Astrocyte of the cerebellum (primary cell): Measurements from ENCODE around the gene CDKAL1.

Experiments
- DNase-seq: peaks from one replicate; pipeline ENCODE4 v3.0.0-alpha.2; 2011; ENCODE audit warnings: low read depth
- H3K4me3 ChIP-seq: 2 replicates; pipeline ENCODE4 v1.5.1; 2011; ENCODE audit warnings: mild to moderate bottlenecking, low read depth, low read length, moderate library complexity
- in situ Hi-C: cut with HindIII; loops from 2 replicates; pipeline ENCODE4 v1.10.0; 2017; ENCODE audit warnings: low sequenced_read_pairs
- TF ChIP-seq, protein P1 (sequence below): IDR thresholded peaks from 2 replicates; pipeline ENCODE4 v1.5.1; 2012; ENCODE audit warnings: low read length, low read depth, moderate library complexity, mild to moderate bottlenecking; ENCODE audit errors: missing control alignments

Gene CDKAL1

DNA sequence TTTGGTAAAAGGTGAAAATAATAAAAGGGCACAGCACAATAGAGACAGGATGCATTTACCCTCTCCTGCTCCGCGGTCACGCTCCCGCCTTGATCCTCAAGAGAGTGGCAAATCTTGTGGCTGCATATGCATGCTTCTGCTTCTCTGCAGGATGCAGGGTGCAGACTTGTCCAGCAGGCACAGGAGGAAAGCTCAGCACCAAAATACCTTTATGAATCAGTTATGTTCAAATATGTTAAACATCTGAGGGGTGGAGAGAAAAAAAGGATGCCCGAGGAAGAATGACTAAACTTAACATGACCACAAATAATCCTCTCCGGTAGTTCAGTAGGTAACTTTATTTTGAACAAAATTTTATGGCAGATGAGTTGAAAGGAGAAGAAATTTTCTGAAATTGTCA is 693.2 kb downstream of the CDKAL1 start:
- no peak overlapping the region for H3K4me3 ChIP-seq
- TF ChIP-seq, protein P1, sequence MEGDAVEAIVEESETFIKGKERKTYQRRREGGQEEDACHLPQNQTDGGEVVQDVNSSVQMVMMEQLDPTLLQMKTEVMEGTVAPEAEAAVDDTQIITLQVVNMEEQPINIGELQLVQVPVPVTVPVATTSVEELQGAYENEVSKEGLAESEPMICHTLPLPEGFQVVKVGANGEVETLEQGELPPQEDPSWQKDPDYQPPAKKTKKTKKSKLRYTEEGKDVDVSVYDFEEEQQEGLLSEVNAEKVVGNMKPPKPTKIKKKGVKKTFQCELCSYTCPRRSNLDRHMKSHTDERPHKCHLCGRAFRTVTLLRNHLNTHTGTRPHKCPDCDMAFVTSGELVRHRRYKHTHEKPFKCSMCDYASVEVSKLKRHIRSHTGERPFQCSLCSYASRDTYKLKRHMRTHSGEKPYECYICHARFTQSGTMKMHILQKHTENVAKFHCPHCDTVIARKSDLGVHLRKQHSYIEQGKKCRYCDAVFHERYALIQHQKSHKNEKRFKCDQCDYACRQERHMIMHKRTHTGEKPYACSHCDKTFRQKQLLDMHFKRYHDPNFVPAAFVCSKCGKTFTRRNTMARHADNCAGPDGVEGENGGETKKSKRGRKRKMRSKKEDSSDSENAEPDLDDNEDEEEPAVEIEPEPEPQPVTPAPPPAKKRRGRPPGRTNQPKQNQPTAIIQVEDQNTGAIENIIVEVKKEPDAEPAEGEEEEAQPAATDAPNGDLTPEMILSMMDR = peak; percentile 15
- DNase-seq = peak; percentile 12
- in situ Hi-C loops = no loop called here

DNA sequence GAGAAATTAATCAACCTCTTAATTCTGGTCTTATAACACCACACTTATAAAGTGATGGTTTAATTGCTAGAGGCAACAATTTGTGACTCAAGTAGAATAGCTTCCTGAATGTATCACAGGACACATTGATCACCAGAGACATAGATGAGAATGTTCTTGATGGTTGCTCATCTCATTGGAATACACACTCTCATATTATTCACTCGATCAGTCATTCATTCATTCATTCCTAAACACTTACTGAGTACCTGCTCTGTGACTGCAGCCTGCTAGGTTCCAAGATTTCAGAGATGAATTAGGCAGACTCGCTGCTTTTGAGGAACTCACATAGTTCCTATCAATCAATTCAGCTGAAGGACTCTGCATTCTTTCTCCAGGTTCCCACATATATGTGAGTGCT is 694.2 kb downstream of the CDKAL1 start:
- TF ChIP-seq, protein P1 = no peak
- no peak overlapping the region for H3K4me3 ChIP-seq
- DNase-seq = no peak

DNA sequence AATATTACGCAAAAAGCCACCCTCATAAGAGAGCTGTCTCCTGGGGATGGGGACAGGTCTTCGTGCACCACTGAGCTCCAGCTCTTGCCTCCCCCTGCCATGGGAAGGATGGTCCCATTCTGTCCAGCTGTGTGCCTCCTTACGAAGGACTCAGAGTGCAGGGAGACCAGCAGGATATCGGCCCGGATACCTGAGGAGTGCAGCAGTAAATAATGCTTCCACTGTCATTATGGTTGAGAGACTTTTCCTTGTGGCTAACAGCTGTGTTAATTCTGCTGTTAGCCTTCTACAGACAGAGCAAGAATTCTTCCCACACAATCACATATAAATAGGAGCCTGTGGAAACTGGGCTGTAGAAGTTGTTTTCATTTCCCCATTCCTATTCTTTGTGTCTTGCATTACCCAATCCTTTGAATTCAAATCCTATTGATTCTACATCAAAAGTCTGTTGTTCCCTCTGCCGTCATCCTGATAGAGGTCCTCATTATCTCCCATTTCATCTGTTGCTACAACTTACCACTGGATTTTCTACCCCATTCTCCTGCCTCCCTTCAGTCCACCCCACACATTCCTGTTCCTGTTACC is 694.7 kb downstream of the CDKAL1 start:
- TF ChIP-seq, protein P1 = no peak
- no peak for DNase-seq
- in situ Hi-C loops = no loop called here
- no peak overlapping the region for H3K4me3 ChIP-seq

More for the DNA sequence above, 694.2 kb downstream of the CDKAL1 start:
- in situ Hi-C loops = no loop called here

DNA sequence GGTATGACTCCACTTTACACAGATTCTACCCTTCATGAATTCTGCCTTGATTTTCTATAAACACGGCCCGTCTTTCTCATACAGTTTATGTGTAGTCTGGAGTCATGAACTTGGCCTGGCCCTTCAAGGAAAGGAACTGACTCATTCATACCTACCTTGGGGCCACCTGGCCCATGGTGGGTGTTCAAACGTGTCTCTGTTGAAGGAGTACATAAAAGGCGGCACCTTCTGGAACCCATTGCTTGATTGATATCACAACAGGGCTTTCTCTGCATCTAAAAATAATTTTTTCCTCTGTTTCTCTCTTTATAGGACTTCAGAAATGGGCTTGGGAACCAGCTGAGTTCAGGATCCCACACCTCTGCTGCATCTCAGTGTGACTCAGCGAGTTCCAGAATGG is 696.3 kb downstream of the CDKAL1 start:
- DNase-seq = no peak
- TF ChIP-seq, protein P1 = no peak
- no peak overlapping the region for H3K4me3 ChIP-seq
- in situ Hi-C loops = no loop called here

DNA sequence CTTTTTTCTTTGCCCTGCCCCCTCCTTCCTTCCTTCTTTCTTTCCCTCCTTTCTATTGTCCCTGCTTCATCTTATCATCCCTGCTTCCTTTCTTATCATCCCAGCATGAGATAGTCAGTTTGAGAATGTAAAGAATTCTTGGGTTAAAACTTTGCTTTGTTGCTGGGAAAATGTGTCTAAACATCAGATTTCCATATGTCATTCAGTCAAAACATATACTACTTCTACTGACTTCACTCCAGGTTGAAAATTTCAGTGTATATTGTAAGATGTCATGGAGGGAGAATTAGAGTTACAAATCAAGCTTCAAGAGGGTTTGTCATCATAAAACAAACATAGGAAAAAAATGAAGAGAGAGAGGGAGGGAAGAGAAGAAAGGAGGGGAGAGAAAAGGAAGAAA is 700.9 kb downstream of the CDKAL1 start:
- DNase-seq = no peak
- TF ChIP-seq, protein P1 = no peak
- in situ Hi-C loops = no loop called here
- no peak overlapping the region for H3K4me3 ChIP-seq

DNA sequence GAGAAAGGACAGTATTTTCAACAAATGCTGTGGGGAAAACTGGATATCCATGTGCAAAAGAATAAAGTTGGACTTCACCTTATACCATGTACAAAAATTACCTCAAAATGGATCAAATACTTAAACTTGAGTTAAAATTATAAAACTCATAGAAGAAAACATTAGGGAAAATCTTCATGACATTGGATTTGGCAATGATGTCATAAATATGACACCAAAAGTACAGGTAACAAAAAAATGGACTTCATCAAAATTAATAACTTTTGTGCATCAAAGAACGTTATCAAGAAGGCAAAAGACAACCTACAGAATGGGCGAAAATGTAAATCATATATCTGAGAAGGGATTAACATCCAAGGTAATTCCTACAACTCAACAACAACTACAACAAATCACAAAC is 704.0 kb downstream of the CDKAL1 start:
- no peak for DNase-seq
- TF ChIP-seq, protein P1 = no peak
- in situ Hi-C loops = no loop called here
- H3K4me3 ChIP-seq = no peak overlapping the region

DNA sequence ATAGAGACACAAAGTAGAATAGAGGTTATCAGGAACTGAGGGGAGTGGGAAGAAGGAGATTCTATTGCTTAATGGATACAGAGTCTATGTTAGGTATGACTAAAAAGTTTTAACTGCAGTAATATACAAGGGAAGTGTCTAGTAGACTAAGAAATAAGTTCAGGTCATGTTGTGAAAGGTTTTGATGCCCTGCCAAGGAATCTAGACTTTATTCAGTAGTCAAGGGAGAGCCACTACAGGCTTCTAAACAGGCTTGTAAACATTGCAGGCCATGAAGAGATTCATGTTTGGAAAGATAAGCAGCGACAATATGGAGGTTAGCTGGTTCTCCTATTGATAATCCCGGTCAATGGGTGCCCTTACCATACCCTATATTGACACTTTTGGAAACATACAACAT is 706.5 kb downstream of the CDKAL1 start:
- in situ Hi-C loops = no loop called here
- TF ChIP-seq, protein P1 = no peak
- no peak for DNase-seq
- no peak overlapping the region for H3K4me3 ChIP-seq
